GM18502 (cell line): Measurements from ENCODE around the gene OLIG3.

Source experiments
- ATAC-seq: cut with Tn5 transposase; IDR thresholded peaks from one replicate; pipeline ENCODE4 v1.9.1; 2021; ENCODE audit warnings: mild to moderate bottlenecking; ENCODE audit not compliant: unreplicated experiment, poor library complexity

OLIG3 gene

DNA sequence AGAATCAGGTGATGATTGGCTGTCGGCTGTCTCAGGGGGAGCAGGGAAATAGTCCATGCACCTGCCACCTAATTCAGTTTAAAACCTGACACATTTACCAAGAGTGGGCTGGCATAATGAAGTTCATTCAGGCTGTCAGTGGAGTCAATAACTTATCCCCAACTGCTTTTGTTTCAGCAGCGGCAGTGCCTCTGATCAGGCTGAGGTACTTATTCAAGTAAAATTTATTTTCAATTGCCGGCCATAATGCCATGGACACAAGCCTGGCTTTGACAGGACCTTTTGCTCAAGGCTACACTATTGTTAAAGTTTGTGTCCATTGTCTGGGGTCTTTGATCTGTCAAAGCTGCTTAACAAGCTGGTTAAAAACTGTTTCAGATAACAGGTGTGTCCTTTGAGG lies 20.6 kb downstream of the OLIG3 start:
- no peak for ATAC-seq

DNA sequence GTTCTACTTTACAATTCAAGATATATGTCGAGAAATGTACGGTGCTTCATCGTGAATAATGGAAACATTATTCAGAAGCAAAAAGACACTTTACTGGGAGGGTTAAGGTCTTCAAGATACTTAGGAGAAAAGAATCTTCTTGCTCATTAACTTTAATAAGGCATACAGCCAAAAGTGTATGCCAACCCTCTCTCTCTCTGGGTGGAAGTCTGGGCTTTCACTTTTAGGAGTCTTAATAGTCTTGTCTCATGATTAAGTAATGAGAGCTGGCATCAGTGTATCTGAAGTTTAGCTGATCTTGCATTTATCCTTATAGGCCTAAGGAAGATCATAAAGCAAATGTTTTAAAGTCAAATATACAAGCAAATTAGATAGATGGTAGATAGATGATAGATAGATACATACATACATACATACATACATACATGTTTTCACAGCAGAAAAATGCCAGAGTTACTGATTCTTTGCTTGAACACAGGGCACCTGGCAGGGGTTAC lies 21.5 kb downstream of the OLIG3 start:
- no peak for ATAC-seq

DNA sequence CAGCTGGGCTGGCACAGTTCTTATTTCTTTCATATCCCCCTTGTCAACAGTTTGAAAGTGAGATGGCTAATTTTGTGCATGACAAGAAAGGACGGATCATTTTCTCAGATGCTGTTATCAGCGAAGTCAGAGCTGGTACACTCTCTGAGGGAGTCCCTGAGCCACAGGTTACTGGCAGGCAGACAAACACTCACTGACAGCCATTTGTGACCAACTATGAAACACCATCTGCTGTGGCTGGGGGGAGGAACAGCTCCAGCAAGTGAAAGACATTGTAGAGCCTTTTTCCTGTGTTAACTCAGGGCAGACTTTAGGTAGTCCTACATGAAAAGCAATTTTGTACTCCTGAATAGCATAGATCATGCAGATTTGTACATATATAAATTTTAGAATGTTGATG lies 22.2 kb downstream of the OLIG3 start:
- ATAC-seq, result no peak

DNA sequence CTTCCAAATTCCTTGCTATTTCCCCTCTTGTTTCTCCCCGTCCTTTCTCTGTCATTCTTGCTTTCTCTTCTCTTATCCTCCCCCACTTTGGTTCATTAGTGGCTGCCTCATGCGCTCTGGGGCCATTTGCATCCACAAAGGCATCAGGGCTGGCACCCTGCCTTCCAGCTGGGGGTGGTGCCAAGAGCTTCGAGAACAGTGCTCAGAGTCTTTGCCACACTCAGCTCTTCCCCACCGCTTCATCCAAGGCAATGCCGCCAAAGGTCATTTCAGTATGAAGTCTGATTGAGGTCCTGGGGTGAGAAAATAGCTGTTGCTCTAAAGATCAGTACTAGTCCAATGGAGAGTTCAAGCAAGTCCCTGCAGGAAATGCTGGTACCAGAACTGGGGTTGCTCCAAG lies 22.7 kb downstream of the OLIG3 start:
- ATAC-seq, result no peak

DNA sequence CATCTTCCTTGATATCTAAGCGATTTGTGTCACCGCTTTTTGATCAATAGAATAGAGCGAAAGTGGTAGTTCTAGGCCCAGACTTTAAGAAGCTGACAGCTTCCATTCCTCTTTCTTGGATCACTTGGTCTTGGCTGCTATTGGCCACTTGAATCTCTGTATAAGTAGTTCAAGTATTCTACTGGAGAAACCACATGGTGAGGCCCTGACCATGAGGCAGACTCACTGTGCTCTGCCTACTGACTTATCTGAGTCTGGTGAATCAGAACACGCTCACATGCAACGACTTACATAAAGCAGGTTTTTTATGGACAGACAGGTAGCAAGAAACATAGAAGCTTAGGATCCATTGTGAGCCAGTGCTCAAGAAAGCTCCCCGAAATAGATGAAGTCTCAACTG lies 27.0 kb downstream of the OLIG3 start:
- no peak for ATAC-seq

DNA sequence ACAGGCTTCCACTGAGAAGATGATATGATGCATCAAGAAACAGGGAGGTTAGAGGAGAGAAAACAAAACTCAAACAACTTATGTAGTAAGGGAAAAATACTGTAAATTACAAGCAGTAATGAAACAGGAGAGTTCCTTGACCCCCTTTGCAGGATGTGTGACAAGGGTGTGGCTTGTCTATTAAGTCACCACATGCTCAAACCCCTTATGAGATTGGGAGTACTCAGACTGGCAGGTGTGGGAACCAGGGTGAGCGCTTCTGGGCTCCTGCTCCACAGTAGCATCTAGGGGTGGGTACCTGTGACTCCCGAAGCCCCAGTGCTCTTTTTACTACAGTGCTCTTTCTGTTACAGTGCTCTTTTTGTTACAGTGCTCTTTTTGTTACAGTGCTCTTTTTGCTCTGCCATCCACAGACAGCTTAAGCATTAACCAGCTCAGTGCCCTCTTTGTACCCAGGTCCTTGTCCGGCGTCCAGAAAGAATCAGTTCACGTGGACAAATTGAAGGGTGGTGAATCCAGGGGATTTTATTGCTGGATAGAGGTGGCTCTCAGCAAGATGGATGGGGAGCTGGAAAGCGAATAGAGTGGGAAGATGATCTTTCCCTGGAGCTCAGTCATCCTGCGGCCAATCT lies 28.7 kb downstream of the OLIG3 start:
- no peak for ATAC-seq

DNA sequence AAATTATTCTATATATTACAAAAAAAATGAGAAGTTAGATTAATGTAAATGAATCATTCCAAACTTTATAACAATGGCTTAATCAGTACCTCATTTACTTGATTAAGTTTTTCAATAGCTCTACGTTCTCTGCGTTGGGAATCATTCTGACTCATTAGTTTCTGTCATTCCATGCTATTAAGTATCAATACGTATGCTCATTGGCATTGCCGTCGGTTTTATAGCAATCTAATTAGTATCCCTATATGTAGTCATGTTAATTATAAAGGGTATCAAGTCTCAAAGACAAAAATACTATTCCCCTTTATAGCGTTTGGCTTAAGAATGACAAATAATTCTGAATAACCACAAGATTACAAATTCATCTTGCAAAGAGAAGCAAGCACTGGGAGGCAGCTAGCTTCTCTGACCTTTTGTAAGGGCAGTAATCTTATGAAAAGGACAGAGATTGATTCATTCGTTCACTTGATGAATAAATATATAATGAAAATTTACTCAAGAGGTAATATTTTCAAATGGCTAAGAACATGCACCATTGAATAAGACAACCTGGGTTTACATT lies 41.8 kb downstream of the OLIG3 start:
- no peak for ATAC-seq

DNA sequence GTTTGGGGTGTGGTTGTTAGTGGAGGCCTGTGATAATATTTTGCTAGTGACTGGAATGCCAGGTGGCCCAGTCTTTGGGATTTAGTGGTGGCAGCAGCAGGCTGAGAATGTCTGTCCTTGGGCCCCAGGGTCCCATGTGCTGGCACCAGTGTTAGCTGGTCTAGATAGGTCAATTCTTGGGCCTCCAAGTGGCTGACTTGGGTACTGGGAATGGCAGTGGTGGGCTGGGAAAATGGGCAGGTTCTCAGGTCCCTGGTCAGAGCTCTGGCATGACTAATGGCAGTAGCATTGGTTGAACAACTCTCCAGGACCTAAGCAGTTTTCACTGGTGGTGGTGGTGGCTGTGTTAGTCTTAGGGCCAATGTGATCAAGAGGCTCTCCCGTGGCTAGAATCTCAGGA lies 50.3 kb downstream of the OLIG3 start:
- ATAC-seq, result no peak
